Right ventricle myocardium inferior (tissue), 1 donor: ENCODE results near the gene ARL15. TPM values are rescaled to one million over a fixed set of nuclear protein-coding genes. Genes with fewer than 3 reads are reported as not detected.
A peak's percentile ranks its signal among the peaks of the same experiment; 100 is the strongest.

Source experiments
- ATAC-seq: fragments of 200-7000 bp; cut with Tn5 transposase; one replicate; pipeline ENCODE4 v1.9.1; 2020; ENCODE audit warnings: mild to moderate bottlenecking, moderate library complexity
- DNase-seq: peaks from one replicate; pipeline ENCODE4 v3.0.0; 2021; ENCODE audit errors: missing footprints
- intact Hi-C: fragments of 100-400 bp; cut with DNase I; formaldehyde crosslinking; loops from one replicate; pipeline ENCODE4 v1.11.0; 2022
- total RNA-seq: library from RNA; stranded (reverse); fragmentation: NEBNext Ultra II Directional; extraction: Animal tissue kit (Norgen Biotek cat#: 25700); gene quantifications from one replicate; pipeline ENCODE4 v1.2.1, GENCODE V29; 2021
- donor health status: DM: no; HTN: yes; CAD: no; lungs with severe emphysema.

Gene ARL15
- total RNA-seq, 1 donor from 2014 or later: 23.7 TPM

DNA sequence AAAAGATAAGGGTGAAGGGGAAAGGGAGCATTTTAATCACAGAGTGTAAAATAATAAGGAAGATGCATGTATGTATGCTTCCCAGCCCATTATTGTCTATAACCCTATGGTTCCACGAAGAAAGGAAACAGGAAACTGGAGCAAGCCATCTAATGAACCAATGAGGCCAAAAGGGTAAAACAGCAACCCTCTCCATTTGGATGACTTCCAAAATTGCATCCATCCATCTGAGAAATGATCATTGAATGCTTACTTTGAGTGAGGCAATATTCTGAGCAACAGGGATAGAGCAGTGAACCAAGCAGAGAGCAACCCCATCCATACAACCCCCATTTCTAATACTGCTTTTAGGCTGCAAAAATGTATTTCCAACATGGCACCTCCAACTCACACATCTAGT, 46.9 kb downstream of the ARL15 start:
- no peak for ATAC-seq
- no peak for DNase-seq
- intact Hi-C loops: no loop called here

DNA sequence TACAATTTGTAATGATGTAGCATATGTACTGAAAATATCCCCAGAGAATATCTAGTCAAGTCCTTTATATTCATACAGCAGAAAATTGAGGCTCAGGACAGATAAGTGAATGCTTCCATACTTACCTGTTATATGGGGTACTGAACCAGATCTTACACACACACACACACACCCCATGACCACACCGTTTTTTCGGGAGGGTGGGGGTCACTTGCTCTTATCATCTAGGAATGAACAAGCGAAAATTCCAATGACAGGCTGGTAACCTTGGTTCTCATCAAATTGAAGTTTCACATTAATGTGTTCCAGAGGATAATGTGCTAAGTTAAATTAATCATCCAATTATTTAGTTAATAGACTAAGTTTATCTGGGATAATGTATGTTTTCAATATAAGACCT, 48.8 kb downstream of the ARL15 start:
- ATAC-seq (no peak), DNase-seq (no peak)
- intact Hi-C loops: no loop called here

DNA sequence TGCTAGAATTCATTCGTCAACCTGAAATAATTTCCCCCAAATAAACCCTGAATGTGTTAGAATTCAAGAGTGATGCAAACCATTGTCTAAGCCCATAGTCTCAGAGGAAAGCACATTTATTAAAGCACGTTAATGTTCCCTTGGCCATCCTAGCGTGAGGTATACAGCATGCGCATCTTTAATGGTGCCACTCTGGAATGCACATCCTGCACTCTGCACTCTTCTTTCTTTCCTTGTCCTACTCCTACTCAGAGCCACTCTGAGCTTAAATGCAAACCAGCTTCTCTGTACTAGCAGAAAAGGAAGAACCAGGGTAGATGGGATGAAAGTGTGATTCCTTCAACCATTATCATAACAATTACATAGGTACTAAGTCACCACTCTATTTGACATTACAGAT, 50.4 kb downstream of the ARL15 start:
- intact Hi-C loops: no loop called here
- DNase-seq (no peak), ATAC-seq (no peak)

DNA sequence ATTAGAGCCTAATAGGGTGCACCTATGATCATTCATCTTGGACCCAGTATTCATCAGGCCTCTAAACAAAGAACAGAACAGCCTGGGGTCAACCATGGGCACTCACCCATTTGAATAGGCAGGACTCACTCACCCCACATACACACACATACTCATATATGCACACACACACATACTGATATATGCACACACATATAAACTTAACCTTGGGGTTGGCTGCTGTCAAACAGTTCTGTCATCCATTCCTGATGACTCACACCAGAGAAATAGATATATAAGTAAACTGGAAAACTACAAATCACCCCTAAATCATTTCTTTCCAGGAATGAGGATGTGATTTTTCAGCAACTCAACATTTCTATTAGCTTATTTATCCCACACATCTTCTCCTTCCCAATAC, 51.3 kb downstream of the ARL15 start:
- ATAC-seq (no peak), DNase-seq (no peak)
- intact Hi-C loops: no loop called here

DNA sequence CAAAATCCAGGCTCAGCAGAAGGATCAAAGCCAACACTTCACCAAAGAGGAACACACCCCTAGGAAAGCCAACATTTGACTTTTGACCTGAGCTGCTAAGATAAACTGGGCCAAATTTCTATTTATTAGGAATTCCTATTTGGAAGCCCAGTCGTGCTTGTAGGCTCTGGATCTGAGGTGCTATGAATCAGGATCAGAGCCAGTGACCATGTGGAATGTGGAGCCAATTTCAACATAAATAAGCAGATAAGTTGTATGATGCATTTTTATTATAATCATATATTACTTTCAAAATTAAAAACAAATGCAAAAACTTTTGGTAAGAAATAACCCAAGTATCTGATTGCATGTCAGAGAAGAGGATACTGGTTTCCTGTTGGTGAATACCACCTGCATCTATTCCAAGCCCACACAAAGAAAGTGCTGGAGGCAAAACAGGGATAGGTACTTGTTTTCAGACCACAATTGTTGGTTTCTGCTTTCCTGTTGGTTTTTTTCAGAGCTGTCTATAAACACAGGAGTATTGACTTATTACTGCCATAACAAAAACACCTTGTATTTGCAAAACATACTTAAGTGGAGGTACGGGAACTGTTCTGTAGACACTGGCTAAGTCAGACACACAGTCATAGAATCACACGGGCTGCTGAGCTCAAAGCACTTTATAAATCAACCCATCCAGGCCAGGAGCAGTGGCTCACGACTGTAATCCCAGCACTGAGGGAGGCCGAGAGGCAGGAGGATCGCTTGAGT, 52.8 kb downstream of the ARL15 start:
- no peak for ATAC-seq
- DNase-seq: no peak
- intact Hi-C loops: no loop called here

DNA sequence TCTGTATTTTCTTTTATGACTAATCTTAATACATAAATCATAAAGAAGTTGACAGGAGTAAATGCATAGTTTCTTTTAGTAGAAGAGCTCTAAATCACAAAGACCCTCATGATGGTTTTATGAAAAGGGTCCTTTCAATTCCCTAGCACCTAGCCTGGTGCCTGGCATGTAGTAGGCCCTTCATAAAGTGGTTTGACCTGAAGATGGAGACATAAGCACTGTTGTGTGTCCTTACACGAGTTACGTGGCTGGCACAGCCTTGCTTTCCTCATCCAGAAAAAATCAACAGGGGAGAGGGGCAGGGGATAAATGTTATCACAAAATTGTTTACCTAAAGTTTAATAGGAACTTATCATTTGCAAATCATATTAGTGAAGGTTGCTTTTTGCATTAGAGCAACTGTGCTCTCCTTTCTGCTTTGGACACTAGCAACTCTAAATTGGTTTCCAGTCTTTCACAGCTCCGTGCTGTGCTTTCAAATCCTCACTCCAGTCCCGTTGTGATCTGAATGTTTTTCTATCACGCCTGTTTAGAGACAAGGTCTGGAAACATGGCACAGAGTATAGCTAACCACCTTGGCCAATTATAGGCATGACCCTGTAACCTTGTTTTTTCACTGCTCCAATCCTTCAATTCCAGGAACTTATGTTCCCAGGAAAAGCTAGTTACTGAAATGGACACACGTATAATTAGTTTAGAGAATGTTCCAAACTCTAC, 55.7 kb downstream of the ARL15 start:
- DNase-seq (no peak), ATAC-seq (peak; percentile 85)
- intact Hi-C loops: loop anchor here (1.0 to 5.0 kb wide), 4 partner anchors 42 to 233 kb away; partner anchors contain the start of gene ARL15

DNA sequence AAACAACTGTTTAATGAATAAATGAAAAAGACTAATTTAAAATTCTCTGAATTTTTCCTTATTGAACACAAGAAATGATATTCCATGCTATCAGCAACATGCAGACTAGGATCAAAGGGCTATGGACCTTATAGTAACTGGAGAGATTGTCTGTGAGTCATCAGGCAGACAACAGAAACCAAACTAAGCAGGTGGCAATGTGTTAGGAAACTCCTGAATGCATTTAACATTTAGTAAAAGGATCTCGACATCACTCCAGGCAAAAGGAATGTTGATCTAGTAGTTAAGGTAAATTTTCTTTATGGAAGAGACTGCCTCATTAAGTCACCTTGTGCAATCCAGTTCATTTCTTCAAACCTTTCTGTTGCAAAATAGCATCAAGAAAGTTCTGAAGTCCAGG, 58.4 kb downstream of the ARL15 start:
- intact Hi-C loops: loop anchor here (5.0 kb wide), 2 partner anchors 165 to 235 kb away; no protein-coding TSS in a partner anchor
- no peak for DNase-seq
- ATAC-seq: no peak

DNA sequence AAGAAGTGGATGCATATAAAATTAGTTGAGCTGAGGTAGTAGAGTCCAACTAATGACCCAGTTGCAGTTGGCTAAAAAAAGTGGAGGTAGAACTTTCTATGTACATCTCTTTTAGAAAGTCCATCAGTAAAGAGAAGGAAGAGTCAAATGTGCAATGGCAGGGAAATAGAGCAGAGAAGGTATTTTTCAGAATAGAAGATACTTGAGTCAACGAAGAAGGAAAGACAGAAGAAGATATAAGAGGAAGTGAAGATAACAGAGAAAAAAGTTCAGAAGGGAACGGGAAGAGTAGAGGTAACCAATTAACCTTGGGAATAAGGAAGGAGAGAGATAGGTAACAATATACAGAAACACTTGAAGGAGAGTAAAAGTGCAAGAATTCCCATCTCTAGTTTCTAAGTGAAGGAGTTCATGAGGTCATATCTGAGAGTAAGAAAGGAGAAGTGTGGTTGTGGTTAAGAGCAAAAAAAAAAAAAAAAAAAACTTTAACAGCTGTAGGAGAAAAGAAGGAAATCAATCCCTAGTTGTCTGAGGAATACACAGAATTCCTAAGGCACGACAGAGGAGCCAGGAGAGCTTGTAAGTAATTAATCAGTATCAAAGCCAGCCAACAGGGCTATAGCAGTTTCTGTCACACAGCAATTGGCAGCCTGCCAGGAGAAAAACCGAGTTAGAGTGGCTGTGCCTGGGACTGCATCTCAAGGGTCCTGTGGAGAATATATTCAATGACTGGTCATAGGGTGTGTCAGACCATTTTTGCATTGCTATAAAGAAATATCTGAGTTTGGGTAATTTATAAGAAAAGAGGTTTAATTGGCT, 61.0 kb downstream of the ARL15 start:
- intact Hi-C loops: loop anchor here (5.0 to 10.0 kb wide), 3 partner anchors 168 to 615 kb away; no protein-coding TSS in a partner anchor
- ATAC-seq (no peak), DNase-seq (no peak)

DNA sequence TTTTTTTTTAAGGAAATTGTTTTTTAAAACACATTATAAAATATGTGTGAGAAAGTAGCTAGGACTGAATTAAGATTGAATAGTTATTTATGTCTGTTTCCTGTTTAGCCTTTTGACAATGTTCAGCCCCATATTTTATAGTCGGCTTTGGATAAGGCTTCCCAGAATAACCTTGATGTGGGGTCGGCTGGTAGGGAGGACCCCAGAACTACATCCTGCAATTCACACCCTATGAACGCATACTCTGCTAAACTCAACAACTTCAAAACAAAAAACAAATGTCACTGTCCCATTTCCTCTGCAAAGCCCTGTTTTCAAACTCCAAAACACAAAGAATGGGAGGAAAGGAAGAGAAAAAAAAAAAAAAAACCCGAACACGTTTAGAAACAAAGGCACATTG, 63.1 kb downstream of the ARL15 start:
- no peak for DNase-seq
- intact Hi-C loops: loop anchor here (10.0 kb wide), 1 partner anchor 618 kb away; no protein-coding TSS in a partner anchor
- ATAC-seq: no peak

DNA sequence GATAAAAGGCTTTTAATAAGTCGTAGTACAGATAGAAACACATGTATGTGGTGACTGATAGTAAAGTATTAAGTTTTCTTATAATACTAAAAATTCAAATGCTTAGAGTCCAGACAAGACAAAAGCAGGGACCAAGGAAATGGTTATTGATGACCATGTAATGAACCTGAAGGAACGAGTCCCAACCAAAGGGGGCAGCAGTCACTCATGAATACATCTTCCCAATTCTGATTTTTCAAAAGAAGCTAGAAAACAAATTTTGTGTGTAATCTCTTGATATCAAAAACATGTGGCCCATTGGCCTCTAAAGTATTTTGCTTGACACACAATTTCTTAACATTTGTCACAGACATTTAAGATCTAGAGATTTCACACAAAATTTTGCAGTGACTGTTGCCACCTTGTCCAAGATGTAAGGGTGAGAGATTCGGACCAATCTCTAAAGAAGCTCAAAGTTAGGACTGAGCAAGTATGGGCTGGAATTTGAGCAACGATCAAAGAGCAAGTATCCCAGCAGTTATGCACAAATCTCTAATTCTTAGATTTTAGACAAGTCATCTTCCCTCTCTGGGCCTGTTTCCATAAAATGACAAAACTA, 66.8 kb downstream of the ARL15 start:
- intact Hi-C loops: loop anchor here (10.0 kb wide), 1 partner anchor 621 kb away; no protein-coding TSS in a partner anchor
- ATAC-seq (no peak), DNase-seq (no peak)

DNA sequence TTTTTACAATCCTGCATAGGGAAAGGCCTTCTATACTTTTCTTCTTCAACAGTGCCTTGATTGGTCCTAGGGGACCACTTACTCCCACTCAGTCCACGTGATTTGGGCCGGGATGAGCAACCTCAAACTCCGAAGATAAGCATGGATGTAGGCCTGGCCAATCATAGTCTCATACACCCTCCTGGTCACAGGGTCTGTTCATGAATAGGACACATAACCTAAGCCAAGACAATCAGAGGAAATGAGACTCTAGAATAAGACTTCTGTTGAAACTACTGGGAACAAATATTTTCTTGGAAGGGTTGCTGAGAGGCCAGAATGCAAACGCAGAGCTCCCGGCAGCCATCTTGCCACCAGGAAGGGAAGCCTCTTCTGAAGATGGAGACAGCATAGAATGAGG, 68.1 kb downstream of the ARL15 start:
- intact Hi-C loops: loop anchor here (10.0 kb wide), 1 partner anchor 623 kb away; no protein-coding TSS in a partner anchor
- no peak for ATAC-seq

DNA sequence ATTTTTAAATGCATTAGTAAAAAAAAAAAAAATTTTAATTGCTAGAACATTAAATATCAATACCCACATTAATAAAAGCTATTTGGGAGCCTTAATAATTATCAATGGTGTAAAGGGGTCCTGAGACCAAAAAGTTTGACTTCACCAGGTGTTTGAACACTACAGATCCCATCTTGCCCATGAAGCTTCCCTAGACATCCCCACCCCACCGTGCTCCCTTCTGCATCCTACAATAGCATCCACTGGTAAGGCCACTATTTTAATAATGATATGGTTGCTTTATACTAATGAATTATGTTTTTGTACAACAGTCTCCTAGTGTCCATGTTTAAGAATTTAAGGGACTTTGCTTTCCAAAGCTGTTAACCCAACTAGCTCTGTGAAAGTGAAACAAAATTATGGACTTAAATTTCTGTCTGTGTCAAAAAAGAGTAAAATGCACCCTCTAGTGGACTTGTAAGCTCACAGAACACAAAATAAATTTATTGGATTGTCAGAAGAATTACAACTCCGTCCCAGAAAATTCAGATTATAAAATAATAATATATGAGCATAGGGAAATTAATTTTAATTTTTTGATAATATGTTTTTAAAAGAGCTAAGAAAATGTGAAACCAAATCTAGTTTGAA, 76.0 kb downstream of the ARL15 start:
- ATAC-seq (no peak), DNase-seq (no peak)
- intact Hi-C loops: no loop called here

More for the DNA sequence above, 68.1 kb downstream of the ARL15 start:
- no peak for DNase-seq

DNA sequence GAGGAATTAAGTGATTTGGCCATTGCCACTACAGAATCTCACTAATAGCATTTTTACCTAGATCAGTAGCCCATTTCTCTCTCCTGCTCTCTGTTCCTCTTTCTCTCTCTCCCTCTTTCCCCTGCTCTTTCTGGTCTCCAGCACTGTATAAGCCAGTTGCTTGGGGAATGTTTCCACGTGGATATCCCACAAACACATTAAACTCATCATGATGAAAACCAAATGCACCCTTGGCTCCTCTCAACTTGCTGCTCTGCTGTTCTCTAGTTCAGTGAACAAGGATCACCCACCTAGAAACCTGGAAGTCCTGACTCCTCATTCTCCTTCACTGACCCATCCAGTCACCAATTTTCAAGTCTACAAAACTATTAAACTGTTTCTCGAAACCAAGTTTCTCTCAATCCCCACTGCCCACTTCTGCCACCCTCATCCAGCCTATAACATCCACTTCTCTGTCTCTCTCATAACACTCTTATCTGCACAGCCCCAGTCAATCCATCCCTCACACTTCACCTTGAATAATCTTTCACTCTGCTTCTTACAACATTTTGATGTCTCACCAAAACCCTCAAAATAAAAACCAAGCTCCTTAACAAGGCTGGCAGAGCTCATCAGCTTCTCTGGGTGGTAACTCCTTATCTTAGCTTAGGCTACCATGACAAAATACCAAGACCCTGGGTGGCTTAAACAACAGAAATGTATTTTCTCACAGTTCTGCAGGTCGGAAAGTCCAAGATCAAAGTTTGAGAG, 79.3 kb downstream of the ARL15 start:
- intact Hi-C loops: no loop called here
- DNase-seq (no peak), ATAC-seq (no peak)

DNA sequence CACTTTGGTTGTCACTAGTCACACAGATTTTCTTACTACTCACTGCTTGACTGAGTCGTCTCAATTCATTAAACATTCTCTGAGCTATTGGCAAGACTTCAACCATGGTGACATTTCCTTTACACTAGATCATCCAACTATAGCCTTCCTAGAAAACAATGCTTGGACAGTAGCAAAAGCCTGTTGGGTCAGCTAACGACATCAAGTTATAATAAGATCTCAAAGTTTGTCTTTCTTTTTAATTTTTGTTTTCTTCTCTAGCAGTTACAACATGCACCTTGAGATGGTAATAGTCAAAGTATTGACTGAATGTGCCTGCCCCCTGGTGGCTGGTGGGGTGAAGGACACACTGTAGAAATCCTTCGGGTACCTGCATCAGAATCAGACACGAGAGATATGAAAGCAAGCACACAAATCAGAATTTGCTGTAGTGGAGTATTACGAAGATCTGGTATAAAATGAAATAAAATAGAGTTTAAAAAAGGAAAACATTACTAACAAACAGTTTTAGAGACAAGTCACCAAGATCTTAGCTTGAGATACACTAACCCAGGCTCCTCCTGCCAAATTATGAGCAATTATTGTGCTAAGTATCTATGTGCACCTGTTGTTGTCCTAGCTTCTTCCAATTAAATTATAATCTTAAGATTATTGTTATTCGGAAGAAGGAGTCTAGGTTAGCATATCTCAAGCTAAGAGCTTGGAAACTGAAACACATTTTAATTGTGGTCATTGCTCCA, 81.2 kb downstream of the ARL15 start:
- peak; percentile 76 for DNase-seq
- intact Hi-C loops: loop anchor here (5.0 to 10.0 kb wide), 4 partner anchors 664 to 1107 kb away; partner anchors contain the start of gene NDUFS4
- peak; percentile 40 for ATAC-seq

DNA sequence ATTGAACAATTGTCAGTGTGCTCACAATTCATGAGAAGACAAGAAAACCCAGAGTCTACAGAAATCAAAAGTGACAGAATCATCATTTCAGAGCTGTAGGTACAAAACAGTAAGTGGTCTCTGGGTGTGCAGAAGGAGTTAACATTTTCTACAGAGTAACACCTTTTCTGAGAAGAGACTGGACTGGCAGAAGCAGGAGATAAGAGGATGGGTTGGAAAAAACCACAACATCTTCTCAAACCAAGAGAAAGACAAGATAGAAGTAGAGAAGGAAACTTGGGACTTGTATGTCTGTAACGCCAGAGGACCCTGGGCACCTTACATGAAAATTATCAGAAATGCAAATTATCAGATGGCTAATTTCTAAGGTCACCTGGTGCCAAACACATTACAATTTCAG, 82.6 kb downstream of the ARL15 start:
- ATAC-seq: no peak
- intact Hi-C loops: loop anchor here (5.0 to 10.0 kb wide), 4 partner anchors 663 to 1105 kb away; partner anchors contain the start of gene NDUFS4
- no peak for DNase-seq

DNA sequence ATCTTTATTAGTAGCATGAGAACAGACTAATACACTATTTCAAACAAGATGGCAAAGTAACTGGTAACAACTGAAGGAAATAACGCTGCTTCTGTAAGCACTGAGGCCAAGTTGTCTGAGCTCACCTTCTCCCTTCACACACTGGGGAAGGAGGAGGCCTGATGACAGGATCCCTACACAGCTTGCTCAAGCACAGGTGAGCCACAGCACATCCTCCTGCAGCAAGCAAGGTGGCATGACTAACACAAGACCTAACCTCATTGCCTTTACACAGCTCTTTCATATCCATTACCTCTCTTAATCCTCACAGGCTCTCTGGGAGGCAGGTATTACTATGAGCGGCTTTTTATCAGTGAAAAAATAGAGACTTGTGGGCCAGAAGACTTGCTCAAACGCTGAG, 83.3 kb downstream of the ARL15 start:
- DNase-seq: no peak
- intact Hi-C loops: loop anchor here (5.0 to 10.0 kb wide), 4 partner anchors 662 to 1105 kb away; partner anchors contain the start of gene NDUFS4

DNA sequence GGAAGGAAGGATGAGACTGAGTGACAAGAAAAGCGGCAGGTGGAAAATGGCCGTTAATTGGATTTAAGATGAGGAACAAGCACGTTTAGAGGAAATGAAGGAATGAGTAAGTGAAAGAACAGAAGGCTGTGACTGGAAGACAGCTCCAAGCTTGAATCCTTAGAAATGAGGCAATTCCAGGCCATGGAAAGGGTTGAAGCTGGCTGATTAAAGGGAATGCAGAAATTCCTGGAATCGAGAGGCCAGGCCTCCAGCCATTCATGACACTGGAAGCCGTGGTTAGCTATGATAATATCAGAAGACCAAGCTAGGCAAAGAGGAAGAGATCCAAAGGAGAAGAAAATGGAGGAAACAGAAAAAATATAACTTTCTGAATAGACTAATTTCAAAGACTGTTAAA, 84.2 kb downstream of the ARL15 start:
- peak; percentile 73 for ATAC-seq
- intact Hi-C loops: loop anchor here (5.0 to 10.0 kb wide), 4 partner anchors 661 to 1104 kb away; partner anchors contain the start of gene NDUFS4
- no peak for DNase-seq

More for the DNA sequence above, 83.3 kb downstream of the ARL15 start:
- ATAC-seq: no peak
